T-helper 2 cell treated with Interferon-gamma antibody and Interleukin-4, amounts not matched to agents 5 μg/mL and 100 μg/mL, for 36 hours (primary cell): ENCODE measurements around the gene PAX5.

Experiments
- DNase-seq: peaks from one replicate; pipeline ENCODE4 v3.0.0; 2021; ENCODE audit warnings: low spot score
- H3K27ac Mint-ChIP-seq: one replicate; pipeline ENCODE4 v1.8.0; 2021; ENCODE audit warnings: mild to moderate bottlenecking, mixed read lengths
- H3K27me3 Mint-ChIP-seq: one replicate; pipeline ENCODE4 v1.8.0; 2021; ENCODE audit warnings: low read depth, mixed read lengths
- H3K36me3 Mint-ChIP-seq: one replicate; pipeline ENCODE4 v1.8.0; 2021; ENCODE audit warnings: low read depth, mixed read lengths
- H3K4me1 Mint-ChIP-seq: one replicate; pipeline ENCODE4 v1.8.0; 2021; ENCODE audit warnings: low read depth, mixed read lengths
- H3K4me3 Mint-ChIP-seq: one replicate; pipeline ENCODE4 v1.8.0; 2022; ENCODE audit warnings: mild to moderate bottlenecking, moderate library complexity, mixed read lengths
- H3K9me3 Mint-ChIP-seq: one replicate; pipeline ENCODE4 v1.8.0; 2021; ENCODE audit warnings: mixed read lengths

The PAX5 gene

DNA sequence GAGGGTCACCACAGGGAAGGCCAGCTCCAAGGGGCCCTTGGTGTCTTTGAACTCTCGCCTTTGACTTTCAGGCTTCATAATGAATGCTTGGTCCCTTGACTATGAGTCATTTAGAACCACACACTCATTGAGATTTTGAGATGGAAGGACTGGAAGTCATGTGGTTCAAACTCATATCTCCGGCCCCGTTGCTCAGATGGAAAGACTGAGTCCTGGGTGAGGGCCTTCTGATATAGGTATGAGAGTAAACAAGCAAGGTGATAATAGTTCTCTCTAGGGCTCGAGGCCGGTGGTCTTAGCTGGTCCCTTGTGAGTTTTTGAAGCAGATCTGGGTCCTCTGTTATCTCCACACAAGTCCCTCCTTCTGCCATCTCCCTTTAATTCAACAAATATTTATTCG is 210.6 kb downstream of the PAX5 start:
- H3K27ac Mint-ChIP-seq: no peak overlapping the region
- no peak overlapping the region for H3K4me3 Mint-ChIP-seq
- no peaks in the 10 kb centered on the region for H3K36me3 Mint-ChIP-seq
- DNase-seq: no peak
- no peaks in the 10 kb centered on the region for H3K9me3 Mint-ChIP-seq
- H3K4me1 Mint-ChIP-seq: no peaks in the 10 kb centered on the region
- H3K27me3 Mint-ChIP-seq: peaks cover 8% of the 10 kb centered on the region

DNA sequence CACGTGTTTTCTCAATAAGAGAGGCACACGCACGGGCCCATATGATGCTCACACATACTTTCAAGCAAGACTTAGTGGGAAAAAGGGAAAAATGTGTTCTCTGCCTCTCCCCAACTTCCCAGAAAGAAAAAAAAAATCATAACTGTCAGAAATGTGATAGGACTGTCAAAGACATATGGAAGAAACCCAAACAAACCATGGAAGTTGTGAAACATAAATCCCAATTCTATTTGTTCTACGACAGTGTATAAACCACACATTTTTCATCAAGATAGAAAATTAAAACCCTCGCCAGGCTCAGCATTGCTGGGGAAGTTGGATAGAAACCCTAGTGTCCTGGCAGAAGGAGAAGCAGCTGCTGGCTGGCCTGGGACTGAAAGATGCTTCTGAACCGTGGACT is 211.9 kb downstream of the PAX5 start:
- Mint-ChIP-seq H3K4me3 (no peak overlapping the region), H3K27ac (no peak overlapping the region), H3K9me3 (no peaks in the 10 kb centered on the region), H3K36me3 (no peaks in the 10 kb centered on the region), H3K4me1 (no peaks in the 10 kb centered on the region), H3K27me3 (peaks cover 14% of the 10 kb centered on the region)
- no peak for DNase-seq

DNA sequence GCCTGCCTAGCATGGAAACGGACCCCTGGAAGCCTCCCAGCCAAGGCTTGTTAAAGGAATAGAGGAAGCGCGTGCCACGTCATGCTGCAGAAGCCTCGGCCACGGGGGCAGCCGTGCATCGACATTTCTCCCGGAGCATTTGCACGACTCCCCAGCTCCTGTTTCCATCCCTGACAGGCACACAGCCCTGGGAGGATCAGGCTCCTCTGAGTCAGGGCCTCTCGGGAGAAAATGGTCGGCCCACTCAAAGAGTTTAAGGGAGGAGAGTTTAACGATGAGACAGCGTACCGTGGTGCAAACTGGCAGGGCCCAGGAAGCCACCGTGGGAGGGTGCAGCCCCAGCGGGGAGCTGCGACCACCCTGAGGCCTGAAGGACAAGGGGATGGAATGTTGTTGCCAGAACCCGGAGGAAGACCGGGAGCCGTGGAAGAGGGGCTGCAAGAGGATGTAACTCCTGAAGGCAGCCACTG is 213.6 kb downstream of the PAX5 start:
- H3K36me3 Mint-ChIP-seq: no peaks in the 10 kb centered on the region
- no peak for DNase-seq
- no peak overlapping the region for H3K27ac Mint-ChIP-seq
- no peaks in the 10 kb centered on the region for H3K4me1 Mint-ChIP-seq
- no peak overlapping the region for H3K4me3 Mint-ChIP-seq
- peaks cover 23% of the 10 kb centered on the region for H3K27me3 Mint-ChIP-seq
- H3K9me3 Mint-ChIP-seq: no peaks in the 10 kb centered on the region

DNA sequence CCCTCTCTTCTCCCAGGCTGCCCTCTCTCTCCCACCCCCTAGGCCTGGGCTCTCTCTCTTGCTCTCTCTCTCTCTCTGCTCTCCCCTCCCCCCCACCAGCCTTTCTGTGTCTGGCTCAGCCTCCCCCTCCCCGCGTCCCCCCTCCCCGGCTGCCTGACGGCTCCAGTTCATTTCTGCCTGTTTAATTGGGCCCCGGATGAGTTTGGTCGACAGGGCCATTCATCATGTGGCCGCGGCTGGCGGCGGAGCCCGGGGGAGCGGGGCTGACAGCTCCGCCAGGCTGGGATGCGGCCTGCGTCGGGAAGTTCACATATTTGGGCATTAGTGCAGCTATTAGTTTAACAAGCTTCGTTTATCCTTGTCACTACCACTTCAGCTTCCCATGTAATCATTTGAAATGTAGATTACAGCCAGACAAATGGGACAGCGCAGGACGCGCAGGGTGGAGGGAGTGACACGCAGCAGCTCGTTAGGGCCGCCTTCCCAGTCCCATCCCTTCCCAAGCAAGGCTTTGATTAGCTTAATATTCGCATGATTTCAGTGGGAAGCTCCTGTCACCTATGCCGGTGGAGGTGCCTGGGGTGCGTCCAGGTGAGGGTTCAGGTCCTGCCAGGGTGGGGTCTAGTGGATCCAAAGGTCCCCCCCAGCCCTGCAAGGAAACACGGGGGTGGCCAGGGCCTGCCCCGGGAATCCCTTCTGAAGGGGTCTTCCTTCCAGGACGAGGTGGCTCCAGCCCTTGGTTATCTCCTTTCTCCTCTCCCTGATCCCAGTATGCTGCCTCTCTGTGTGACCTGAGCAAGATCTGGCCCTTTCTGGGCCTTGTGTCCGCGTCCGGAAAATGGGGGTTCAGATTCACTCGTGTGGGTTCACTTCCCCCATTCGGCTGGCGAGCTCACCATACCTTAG is 214.8 kb downstream of the PAX5 start:
- DNase-seq: no peak
- Mint-ChIP-seq H3K4me1 (no peaks in the 10 kb centered on the region), H3K27me3 (peaks cover 23% of the 10 kb centered on the region)

DNA sequence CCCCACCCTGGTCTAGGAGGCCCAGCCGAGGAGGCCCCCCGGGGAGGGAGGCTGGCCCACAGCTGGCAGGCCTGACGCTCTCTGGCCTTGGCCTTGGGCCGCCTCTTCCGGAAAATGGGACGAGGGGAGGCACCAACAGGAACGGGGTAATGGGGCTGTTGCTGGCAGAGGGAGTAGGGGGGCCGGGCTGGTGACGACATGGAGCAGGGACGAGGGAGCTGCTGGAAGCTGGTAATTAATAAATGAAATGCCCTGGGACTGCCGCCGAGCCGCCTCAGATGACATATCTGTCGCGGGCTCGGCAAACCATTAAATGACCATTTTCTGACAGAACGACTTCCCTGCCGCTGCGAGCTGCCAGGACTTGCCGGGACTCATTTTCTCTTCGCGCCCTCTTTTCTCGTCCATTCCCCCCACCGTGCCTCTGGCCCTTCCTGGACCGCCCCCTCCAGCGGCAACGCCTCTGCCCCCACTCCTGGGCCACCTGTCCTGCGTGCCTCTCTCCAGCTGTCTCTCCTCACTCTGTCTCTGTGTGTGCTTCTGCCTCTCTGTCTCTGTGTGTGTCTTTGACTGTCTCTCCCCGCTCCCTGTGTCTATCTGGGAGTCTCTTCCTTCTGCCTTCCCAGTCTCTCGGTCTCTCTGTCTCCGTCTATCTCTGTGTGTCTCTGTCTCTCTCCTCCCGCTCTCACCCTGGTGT is 215.7 kb downstream of the PAX5 start:
- DNase-seq: no peak
- no peak overlapping the region for H3K27ac Mint-ChIP-seq
- H3K4me3 Mint-ChIP-seq: no peak overlapping the region
- H3K9me3 Mint-ChIP-seq: no peaks in the 10 kb centered on the region
- peaks cover 23% of the 10 kb centered on the region for H3K27me3 Mint-ChIP-seq
- H3K36me3 Mint-ChIP-seq: no peaks in the 10 kb centered on the region
- H3K4me1 Mint-ChIP-seq: no peaks in the 10 kb centered on the region

More for the DNA sequence above, 214.8 kb downstream of the PAX5 start:
- Mint-ChIP-seq H3K36me3 (no peaks in the 10 kb centered on the region), H3K27ac (no peak overlapping the region), H3K9me3 (no peaks in the 10 kb centered on the region), H3K4me3 (no peak overlapping the region)

DNA sequence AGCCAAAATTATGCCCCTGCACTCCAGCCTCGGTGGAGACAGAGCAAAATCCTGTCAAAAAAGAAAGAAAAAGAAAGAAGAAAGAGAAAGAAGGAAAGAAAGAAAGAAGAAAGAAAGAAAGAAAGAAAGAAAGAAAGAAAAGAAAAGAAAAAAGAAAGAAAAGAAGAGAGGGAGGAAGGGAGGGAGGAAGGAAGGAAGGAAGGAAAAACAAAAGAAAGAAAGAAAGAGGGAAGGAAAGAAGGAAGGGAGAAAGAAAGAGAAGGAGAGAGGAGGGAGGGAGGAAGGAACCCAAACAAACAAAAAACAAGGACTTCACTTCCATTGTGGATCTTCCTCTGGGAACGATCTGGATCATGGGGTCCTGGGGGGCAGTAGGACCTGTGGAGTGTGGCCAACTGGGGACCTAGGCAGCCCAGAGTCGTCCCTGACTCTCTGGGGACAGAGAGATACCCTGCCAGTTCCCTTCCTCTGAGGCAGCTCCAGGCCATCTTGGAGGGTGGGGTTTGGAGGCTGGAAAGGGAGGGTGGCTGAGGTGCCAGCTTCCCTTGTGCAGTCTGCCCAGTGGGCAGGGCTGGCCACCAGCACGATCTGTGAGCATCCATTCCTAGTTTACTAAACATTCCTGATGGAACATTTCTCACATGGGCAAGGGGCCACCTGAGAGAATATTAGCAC is 216.8 kb downstream of the PAX5 start:
- Mint-ChIP-seq H3K27ac (no peak overlapping the region), H3K4me3 (no peak overlapping the region), H3K36me3 (no peaks in the 10 kb centered on the region), H3K27me3 (peaks cover 23% of the 10 kb centered on the region), H3K9me3 (no peaks in the 10 kb centered on the region), H3K4me1 (no peaks in the 10 kb centered on the region)
- no peak for DNase-seq

DNA sequence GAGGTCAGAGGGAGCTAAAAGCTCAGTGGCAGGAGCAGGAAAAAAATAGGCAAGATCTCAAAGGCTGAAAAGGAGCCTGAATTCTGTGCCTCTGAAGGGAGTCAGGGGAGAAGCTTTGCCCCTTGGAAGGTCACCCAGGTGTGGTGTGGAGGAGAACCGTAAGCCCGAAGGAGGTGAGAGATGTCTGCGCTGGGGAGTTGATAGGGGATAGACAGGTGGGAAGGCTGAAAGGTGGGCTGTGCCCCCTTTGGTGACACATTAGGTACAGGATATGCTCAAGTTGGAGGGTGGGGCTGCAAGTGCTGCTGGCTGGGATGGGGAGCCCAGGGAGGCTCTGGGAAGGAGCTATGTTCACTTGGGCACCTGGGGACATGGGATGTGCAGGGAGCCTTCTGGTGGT is 217.7 kb downstream of the PAX5 start:
- Mint-ChIP-seq H3K4me3 (no peak overlapping the region), H3K27me3 (peaks cover 23% of the 10 kb centered on the region), H3K36me3 (no peaks in the 10 kb centered on the region), H3K4me1 (no peaks in the 10 kb centered on the region), H3K27ac (no peak overlapping the region), H3K9me3 (no peaks in the 10 kb centered on the region)
- no peak for DNase-seq

DNA sequence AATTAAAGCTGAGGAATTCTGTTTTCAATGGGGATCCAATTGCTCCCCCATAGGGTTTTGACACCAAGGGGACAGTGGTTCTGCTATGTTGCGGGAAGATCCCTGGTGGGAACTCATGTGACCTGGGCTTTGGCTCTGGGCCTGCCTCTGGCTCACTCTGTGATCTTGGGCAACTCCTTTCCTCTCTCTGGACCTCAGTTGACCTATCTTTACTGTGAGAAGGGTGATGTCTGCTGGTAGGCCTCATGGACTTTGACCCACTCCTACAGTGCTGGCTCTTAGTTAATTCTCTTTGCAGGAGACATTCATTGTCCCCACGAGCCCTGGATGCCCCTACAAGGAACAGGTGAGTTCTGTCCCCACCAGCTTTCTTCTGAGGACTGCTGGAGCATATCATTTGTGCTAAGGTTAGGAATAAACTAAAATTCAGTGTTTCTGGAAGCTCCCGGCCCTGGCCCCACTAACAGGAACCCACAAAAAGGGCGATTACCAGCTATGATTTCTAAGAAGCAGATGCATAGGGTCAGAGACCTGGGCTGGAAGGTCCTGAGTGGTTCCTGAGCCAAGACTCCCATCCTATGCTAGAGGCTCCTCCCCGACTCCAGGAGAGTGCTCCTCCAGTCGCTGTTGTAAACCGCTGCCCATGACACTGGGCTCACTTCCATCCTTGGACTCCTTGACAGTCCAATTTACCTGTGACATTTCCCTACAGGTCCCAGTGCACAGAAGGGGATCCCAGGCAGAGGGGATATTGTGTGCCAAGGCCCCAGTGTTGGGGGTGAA is 218.3 kb downstream of the PAX5 start:
- H3K4me3 Mint-ChIP-seq: no peak overlapping the region
- DNase-seq: no peak
- peaks cover 25% of the 10 kb centered on the region for H3K27me3 Mint-ChIP-seq
- no peaks in the 10 kb centered on the region for H3K9me3 Mint-ChIP-seq
- no peaks in the 10 kb centered on the region for H3K4me1 Mint-ChIP-seq
- H3K27ac Mint-ChIP-seq: no peak overlapping the region
- no peaks in the 10 kb centered on the region for H3K36me3 Mint-ChIP-seq

DNA sequence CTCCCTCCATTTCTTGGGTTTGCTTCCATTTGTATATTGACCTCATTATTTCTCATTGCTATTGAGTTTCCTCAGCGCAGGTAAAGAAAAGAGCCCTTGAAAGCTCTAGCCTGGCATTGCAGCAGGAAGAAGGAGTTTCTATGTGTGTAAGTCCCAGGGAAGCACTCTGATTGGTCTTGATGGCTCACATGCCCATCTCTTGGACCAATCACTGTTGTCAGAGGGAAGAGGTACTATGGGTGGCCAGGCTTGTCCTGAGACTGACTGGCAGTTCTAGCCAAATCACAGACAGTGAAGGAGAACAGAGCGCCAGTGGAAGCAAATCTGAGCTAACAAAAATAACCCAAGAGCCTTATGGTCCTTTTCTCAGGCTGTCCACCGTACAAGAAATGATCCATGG is 219.0 kb downstream of the PAX5 start:
- Mint-ChIP-seq H3K9me3 (no peaks in the 10 kb centered on the region), H3K36me3 (no peaks in the 10 kb centered on the region), H3K27ac (no peak overlapping the region), H3K4me3 (no peak overlapping the region), H3K27me3 (peaks cover 30% of the 10 kb centered on the region), H3K4me1 (no peaks in the 10 kb centered on the region)
- no peak for DNase-seq

DNA sequence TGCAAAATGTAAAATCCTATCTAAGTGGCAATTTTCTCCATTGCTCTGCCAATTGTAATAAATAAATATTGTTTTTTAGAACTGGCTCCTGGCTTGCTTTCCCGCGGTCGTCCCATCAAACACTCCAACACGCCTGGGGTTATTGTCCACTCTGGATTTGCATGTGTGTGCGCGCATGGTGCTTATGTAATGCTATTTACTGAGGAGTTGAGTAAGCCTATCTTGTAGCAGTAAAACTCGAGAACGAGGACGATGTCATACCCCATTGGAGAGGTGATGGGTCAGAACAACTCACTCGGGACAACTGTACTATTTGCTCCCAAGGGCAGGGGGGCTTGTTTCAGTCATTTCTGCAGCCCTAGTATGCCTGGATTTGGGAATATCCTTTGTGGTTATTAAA is 220.9 kb downstream of the PAX5 start:
- no peaks in the 10 kb centered on the region for H3K36me3 Mint-ChIP-seq
- H3K27ac Mint-ChIP-seq: no peak overlapping the region
- DNase-seq: no peak
- no peaks in the 10 kb centered on the region for H3K9me3 Mint-ChIP-seq
- peaks cover 26% of the 10 kb centered on the region for H3K27me3 Mint-ChIP-seq
- H3K4me1 Mint-ChIP-seq: no peaks in the 10 kb centered on the region
- no peak overlapping the region for H3K4me3 Mint-ChIP-seq

DNA sequence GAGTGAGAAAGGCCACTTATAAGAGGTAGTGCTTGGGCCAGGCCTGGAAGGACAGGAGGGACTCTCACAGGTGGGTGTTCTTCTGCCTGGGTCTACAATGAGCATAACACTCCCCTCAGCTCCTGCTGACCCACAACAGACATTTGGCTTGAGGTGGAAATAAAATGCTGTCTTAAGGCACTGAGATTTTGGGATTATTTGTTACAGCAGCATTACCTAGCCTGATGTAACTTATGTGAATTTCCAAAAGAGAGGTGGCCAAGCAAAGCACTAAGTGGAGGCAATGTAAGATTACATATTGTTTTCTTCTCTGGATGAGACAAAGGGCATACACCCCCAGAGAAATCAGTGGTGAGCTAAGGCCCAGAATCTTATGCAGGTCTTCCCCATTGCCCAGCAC is 221.5 kb downstream of the PAX5 start:
- H3K4me3 Mint-ChIP-seq: no peak overlapping the region
- no peaks in the 10 kb centered on the region for H3K36me3 Mint-ChIP-seq
- no peaks in the 10 kb centered on the region for H3K4me1 Mint-ChIP-seq
- no peak overlapping the region for H3K27ac Mint-ChIP-seq
- no peaks in the 10 kb centered on the region for H3K9me3 Mint-ChIP-seq
- H3K27me3 Mint-ChIP-seq: peaks cover 24% of the 10 kb centered on the region
- DNase-seq: no peak

DNA sequence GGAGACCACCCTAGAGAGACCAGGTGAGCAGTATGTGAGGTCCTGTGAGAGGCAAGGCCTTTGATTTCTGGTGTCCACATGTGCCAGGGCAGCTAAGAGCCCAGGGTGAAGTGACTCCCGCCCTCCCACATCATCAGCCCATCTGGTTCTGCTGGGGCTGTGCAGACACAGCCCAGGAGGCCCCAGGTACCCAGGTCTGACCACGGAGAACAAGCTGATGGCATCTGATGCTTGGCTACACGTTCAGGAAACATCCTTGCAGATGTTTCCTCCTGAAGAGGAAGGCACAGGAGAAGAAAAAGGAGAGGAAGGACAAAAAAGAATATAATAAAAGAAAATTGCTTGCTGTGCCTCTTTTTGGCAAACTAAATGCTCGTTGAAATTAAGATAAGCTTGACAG is 225.8 kb downstream of the PAX5 start:
- Mint-ChIP-seq H3K9me3 (no peaks in the 10 kb centered on the region), H3K27me3 (peaks cover 14% of the 10 kb centered on the region), H3K27ac (no peak overlapping the region), H3K4me3 (no peak overlapping the region), H3K36me3 (no peaks in the 10 kb centered on the region), H3K4me1 (no peaks in the 10 kb centered on the region)
- DNase-seq: no peak

DNA sequence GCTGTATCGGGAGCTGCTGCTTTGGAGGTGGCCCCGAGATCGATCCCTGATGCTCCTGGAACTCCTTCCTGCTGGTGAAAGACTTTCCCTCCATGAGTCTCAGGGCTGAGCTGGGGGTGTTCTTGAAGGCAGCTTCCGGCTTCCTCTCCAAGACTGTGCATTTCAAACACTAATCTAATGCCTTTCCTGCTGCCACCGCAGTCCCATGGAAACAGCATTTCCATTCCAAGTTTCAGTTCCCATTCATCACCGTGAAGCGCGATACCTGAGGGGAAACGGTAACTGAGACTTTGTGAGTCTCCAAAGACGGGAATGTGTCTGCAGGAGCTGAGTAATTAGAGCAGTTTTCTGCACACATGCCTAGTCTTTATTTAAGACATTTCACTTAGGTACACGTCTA is 230.1 kb downstream of the PAX5 start:
- no peak for DNase-seq
- Mint-ChIP-seq H3K4me3 (no peak overlapping the region), H3K27ac (no peak overlapping the region), H3K4me1 (no peaks in the 10 kb centered on the region), H3K27me3 (peaks cover 2% of the 10 kb centered on the region), H3K36me3 (no peaks in the 10 kb centered on the region), H3K9me3 (no peaks in the 10 kb centered on the region)
